Right lung (tissue), 5 donors: Measurements from ENCODE around the gene ARHGAP31. TPM values are rescaled to one million over a fixed set of nuclear protein-coding genes. Genes with fewer than 3 reads are reported as not detected.

Experiments used
- DNase-seq, 2 donors: peaks; one replicate each; pipeline ENCODE4 v3.0.0-alpha.2; 2013
- polyA plus RNA-seq, 5 donors: library from polyadenylated mRNA; unstranded; fragments of 120-200 nt; gene quantifications; one replicate each; pipeline versions ENCODE4 v1.2.1 to v1.2.3, GENCODE V29; 2013; ENCODE audit warnings: inconsistent platforms in 1 of 5, low replicate concordance in 1 of 5; ENCODE audit not compliant: insufficient read length in 5 of 5, insufficient read depth in 1 of 5

Gene ARHGAP31
- polyA plus RNA-seq, 5 donors, result 29.0 to 42.9 (median 32.8) TPM

DNA sequence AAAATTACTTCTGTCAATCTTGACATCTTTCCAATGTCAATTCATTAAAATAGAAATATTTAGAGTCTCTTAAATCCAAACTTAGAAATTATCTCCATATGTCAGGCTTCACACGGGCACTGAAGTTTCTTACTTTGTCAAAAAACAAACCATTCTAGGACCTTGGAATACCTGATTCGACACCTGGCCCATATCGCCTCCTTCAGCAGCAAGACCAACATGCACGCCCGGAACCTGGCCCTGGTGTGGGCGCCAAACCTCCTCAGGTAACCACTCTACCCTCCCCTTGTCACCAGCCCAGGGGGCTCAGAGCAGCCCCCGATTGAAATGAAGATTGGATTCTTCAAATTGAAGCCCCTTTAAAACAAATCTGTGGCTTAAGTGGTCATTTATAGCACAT, 88.0 kb downstream of the ARHGAP31 start:
- DNase-seq, result no peak

DNA sequence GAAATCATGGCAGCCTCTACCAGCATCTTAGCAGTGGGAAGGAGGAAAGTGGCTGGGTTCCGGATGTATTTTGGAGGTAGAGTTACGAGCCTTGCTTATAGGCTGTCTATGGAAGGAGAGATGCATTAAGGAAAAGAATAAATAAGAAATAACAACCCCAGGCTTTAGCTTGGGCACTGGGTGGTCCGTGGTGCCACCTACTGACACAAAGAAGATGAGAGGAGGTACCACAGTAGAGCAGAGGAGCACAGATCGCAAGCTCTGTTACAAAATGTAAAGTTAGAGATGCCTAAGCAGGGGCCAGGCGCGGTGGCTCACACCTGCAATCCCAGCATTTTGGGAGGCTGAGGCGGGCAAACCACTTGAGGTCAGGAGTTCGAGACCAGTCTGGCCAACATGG, 94.4 kb downstream of the ARHGAP31 start:
- DNase-seq, result no peak

DNA sequence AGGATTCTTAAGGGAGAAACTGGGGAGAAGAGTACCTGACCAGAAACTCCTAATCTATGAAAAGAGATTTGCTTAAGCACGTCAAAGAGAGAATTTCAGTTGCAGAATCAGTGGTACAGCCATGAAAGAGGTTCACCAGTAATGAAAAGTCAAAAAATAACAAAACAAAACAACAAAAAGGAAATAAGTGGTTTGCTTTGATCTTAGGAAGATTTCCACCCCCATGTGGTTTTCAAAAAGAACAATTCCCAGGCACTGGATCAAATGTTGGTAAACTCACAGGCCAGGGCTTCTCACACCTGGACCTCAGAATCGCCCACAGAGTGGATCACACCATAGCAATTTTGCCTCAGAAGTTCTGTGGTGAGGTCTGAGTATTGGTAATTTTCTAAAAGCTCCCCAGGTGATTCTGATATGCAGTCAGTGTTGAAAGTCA, 101.8 kb downstream of the ARHGAP31 start:
- no peak for DNase-seq

DNA sequence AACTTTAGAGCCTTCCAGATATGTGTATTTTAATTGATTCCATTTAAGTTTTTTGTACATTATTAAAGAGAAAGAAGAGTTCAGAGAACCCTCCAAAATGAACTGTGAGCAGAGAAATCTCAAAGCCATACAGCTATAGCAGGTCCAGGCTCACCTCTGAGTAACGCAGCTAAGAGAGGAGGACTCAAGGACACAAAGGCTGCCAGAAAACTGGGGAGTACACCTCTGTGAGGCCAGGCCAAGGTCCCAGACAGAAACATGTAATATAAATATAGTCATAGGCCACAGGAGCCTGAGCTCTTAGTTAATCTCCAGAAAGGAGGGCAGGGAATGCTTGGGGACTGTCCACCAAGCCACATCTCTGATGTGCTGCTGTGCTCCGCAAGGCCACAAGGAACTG, 102.7 kb downstream of the ARHGAP31 start:
- no peak for DNase-seq

DNA sequence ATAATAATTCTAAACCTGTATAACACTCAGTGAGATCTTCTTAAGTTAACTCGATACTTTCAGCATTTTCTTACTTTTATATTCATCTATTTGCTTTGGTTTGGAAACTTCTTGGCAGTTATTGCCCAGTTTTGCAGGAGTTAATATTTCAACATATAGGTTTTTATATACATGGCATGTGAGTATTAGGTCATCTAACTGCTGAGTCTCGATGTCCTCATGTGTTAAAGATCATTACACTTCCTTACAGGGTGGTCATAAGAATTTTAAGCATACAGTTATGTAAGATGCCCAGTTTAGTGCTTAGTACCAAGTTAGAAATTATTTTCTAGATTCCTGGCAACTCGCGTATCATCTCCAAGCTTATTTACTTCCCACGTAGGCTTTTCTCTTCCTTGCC, 106.3 kb downstream of the ARHGAP31 start:
- DNase-seq, result no peak

DNA sequence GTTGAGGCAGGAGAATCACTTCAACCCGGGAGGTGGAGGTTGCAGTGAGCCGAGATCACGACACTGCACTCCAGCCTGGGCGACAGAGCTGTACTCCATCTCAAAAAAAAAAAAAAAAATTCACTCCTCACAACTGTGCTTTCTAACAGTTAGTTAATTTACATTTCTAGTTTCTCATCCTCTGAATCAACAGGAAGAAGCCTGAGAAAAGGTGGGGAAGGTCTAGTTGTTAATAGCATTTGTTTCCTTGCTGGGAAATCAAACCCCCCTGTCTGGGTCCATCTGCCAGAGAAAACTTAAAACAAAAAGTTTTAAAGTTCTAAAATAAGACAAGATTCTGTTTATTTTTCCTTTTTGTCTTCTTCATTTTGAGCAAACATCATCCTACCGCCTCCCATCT, 106.9 kb downstream of the ARHGAP31 start:
- no peak for DNase-seq

DNA sequence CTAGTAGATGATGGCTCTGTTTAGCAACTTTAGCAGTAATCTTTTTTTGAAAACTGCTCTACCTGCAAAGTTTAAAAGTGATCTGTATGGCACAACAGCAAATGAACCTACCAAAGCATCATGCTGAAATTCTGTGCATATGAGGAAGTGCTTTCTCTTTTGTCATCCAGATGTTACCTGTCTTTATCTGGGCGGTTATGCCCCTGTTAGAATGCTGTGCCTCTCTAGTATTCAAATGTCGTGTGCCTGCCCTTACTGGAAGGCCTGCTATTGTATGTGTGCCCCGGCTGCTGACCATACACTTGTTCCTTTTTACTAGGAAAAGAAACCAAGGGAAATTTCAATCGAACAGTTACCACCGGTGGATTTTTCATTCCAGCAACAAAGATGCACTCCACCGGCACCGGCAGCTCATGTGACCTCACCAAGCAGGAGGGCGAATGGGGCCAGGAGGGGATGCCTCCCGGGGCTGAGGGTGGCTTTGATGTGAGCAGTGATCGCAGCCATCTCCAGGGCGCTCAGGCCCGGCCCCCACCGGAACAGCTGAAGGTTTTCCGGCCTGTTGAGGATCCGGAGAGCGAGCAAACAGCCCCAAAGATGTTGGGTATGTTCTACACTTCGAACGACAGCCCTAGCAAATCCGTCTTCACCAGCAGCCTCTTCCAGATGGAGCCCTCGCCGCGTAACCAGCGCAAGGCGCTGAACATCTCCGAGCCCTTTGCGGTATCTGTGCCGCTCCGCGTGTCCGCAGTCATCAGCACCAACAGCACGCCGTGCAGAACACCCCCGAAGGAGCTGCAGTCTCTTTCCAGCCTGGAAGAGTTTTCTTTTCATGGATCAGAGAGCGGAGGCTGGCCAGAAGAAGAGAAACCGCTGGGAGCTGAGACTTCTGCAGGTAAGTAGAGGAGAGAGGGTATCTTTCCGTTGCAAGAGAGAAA, 107.6 kb downstream of the ARHGAP31 start:
- no peak for DNase-seq

DNA sequence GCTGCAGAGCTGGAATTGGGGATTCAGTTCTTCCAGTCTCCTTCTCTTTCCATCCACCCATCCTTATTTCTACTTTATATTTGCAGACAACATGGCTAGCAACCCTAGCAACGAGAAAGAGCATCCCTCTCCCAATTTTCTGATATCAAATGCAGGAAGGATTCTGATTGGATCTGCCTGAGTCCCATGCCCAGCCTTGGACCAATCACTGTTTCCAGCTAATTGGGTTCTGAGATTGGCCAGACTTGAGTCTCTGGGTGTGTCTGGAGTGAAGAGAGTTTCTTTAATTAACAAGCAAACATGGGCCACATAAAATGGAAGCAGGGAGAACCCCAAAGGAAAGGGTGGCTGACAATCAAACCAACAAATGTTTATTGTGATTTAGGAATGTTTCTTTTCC, 108.6 kb downstream of the ARHGAP31 start:
- DNase-seq, result no peak

DNA sequence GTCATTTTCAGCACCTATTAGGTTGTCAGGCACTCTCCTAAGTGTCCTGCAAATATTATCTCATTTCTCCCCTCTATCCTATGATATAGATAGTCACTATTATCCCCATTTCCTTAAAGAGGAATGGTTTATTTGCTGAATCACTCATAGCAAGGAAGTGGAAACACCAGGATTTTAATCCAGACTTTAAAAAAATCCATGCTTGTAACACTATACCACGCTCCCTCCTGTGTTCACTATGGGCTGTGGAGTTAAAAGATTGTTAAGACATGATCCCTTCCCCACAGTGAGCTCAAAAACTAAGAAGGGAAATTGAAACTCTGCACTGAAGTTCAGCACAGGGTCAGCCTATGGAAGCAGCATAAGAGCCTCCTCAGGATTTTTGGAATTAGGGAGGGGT, 109.0 kb downstream of the ARHGAP31 start:
- DNase-seq, result no peak

DNA sequence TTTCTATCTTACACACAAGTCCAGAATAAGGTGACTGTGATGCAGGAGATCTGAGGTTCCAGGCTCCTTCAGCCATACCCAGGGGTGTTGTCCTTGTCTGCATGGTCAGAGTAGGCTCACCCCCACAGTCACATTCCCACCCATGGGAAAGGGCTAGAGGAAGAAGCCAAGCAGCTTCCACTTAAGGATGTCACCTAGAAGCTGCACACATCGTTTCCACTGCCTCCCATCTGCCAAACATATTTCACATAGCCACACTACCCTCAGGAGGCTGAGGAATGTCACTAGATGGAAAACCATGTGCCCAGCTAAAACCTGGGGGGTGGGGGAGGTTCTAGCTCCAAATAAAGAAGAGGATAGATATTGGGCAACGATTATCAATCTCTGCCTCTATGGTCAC, 111.1 kb downstream of the ARHGAP31 start:
- no peak for DNase-seq

DNA sequence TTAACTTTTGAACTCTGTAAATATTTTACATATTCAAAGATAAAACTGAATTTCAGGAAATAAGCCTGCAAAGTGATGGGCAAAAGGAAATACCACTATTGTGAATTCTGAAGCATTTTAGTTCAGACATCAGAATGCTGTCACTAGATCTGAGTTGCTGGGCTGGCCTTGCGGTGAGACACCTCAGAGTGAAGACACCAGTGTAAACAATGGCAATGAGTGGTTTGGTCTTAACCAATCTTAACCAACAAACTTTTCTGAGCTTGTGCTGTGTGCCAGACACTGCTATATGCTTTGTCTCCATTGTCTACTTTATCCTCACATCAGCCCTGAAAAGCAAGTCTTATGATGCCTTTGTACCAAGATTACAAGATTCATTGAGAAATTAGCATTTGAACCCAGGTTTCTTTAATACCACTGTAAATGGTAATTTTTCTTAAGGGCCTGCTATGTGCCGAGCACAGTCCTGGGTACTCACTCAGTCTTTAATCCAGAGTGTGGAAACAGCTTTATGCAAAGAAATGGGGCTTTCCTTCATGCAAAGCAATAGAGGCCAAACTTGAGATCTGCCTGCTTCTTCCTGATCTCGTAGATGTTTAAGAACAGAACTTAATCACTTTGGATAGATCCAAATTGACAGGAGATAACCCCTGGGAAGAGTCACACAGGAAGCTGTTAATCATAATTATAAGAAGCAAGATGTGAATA, 114.2 kb downstream of the ARHGAP31 start:
- DNase-seq, result no peak

DNA sequence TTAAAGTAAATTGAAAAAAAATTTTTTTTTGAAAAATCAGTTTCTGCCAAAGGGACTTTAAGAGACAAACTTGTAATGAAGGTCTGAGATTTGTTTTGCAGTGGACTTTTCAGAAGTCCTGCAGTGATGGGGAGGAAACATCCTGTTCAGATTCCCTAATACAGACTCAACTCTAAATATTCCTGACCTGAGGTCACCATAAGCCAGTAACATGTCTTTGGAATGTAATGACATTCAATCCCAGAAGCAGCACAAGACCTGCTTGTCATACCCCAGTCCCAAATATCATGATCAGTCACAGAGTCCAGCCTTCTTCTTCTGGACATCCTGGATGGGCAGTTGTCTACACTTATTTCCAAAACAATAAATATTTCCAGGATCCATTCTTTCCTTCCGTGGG, 115.7 kb downstream of the ARHGAP31 start:
- no peak for DNase-seq

DNA sequence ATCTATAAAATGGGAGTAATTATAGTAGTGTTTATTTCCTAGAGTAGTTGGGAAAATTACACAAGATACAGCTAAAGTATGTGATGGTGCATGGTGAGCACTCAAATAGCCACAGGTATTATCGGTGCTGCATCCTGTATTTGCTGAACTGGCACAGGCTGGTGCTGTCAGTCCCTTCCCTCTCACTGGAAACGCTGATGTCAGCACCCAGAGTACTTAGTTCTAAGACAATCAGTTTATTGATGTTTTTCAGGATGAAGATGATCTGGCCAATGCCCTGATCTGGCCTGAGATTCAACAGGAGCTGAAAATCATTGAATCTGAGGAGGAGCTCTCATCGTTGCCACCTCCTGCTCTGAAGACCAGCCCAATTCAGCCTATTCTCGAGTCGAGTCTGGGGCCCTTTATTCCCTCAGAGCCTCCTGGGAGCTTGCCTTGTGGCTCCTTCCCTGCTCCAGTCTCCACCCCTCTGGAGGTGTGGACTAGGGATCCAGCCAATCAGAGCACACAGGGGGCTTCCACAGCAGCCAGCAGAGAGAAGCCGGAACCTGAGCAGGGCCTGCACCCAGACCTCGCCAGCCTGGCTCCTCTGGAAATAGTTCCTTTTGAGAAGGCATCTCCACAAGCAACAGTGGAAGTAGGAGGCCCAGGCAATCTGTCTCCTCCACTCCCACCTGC, 119.6 kb downstream of the ARHGAP31 start:
- DNase-seq, result no peak

DNA sequence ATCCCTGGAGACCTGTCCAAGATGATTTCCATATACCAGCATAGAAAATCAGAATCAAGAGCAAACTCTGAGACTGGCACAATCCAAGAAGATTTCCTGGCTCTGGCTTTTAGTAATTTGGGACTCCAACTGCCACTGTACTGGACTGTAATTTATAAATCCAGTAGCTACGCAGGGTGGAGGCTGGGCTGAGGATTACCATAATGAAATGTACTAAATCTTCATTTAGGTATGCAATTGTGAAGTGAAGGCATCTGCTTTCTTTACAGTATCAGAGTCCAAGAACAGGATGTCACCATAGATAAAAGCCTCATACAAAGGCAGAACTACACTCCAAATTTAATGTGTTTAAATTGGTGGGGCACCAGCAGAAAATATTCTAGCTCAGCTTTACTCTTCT, 122.7 kb downstream of the ARHGAP31 start:
- no peak for DNase-seq

DNA sequence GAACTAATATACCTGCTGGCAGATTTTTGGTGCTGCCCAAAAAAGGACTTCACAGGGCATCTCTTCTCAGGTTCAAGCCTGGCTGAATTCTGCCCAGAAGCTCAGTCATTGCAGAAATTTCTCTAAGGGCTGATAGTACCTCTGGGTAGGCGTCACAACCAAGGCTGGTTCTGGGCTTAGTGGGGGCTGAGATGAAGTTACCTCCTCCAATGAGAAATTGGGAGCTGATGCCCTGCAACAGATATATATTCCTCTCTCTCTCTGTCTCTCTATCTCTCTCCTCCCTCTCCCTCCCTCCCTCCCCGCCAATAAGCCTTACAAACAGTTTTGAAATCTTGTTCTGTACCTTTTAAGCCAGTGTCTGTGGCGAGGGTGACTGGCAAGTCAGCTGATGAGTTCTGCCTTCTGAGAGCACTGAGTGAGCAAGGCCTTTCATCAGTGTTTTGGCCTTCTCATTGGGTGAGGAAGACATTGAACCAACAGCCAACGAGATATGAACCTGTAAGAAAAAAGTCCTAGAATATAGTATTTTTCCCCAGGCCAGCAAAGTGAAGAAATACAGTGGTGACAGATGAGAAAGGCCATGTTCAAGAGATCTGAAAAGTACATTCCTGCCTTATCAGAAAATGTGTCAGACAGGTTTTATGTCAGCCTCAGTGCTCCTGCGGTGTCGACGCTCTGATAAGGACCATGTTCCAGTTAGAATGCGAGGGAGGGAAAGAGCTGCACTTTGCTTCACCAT, 123.8 kb downstream of the ARHGAP31 start:
- DNase-seq, result no peak

DNA sequence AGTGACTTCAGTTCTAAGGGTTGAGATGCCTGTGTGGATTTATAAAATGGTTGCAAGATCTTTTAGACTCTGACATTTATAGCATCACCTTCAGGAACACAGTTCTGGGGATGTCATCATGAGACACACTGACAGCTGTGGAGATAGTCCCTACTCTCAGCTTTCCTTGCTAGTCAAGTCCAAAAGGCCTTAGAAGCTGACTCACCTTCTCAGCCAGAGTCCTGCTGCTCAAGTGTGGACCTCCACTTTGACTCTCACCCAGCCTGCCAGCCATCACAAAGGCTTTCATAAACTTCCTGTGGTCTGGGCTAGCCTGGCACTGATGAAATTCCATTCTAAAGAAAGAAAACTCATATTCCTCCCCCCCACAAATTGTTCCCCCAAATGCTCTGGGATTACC, 124.5 kb downstream of the ARHGAP31 start:
- DNase-seq, result no peak

DNA sequence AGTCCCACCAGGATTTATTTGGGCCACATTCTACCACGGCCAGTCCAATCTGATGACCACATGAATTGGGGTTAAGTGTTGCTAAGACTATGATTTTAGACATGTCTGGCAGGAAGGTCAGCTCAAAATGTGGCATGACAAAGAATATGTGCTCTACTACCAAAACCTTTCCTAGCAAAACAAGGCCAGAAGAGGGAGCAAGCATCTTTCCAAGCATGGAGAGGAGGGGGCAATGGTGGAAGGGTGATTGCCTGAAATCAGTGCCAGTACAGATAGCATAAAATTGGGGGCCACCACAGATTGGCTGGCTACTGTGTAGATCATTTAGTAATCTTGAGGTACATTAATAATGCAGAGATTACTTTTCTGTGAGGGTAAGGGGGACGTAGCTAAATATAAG, 126.0 kb downstream of the ARHGAP31 start:
- DNase-seq, result no peak

DNA sequence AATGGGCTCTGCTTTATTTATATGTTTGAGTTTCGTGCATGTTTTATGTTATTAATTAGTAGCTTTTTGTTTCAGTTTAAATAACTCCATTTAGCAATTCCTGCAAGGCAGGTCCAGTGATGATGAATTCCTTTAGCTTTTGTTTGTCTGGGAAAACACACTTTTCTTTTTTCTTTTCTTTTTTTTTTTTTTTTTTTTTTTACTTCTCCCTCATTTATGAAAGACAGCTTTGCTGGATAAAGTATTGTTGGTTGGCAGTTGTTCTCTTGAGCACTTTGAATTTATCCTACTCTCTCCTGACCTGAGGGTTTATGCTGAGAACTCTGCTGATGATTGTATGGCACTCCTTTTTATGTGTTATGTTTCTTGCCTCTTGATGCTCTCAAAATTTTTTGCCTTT, 133.5 kb downstream of the ARHGAP31 start:
- no peak for DNase-seq

DNA sequence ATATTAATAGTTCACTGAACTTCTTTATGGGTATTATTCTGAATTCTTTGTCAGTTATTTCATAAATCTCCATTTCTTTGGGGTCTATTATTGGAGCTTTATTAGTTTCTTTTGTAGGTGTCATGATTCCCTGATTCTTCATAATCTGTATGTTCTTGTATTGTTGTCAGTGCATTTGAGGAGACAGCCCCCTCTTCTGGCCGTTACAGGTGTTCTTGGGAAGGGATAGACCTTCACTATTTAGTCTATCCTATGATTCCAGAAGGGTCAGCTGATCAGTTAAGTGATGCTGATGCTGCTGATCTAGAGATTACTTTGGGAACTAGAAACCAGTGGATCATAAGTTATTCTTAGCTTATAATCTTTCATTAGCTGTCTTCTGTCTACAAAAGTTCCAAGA, 134.4 kb downstream of the ARHGAP31 start:
- DNase-seq, result no peak

DNA sequence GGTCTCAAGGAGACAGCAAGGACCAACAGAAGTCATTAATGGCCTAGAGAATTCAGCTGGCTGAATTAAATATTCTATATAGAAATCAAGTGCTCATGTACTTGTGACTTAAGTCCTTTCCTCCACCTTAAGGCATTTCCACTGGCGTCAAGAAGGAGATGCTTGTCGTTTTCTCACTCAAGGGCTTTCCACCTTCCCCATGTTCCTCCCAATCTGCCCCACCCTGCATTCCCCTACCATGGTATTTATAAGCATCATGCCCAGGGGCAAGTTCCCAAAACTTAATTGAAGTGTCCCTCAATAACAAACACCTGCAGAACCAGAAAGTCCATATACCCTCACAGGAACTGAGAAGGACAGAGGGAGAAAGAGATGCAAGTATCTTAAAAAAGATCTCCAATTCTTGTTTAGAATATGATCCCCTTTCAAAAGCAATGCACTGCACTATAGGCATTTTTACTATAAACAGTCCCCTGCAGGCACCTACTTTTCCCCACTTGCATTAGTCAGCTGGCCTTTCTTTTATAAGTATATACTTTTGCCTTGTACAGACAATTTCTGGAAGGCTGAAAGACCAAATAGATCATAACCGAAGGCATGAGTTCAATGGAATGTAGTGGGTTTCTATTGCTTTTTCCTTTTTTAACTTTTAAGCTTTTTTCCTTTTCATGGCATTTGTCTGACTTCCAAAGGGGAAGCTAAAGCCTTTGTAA, 139.6 kb downstream of the ARHGAP31 start:
- no peak for DNase-seq

DNA sequence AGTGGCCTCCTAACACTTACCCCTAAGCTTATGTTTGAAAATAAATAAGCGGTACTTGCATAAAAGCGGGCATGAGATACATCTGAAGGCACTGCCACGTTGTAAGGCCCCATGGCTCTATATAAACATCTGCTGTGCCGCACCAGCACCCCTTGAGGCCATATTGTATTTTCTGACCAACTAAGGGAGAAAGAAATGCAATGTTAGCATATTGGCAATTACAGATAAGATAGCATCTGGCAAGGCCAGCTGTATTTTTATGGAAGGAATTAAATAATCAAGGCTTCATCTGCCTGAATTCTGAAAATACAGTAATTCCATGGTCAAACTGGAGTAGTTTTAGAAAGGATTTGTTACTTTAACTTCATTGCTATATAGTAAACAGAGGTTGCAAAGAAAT, 140.5 kb downstream of the ARHGAP31 start:
- no peak for DNase-seq
